Measurements from ENCODE around the gene HCRT.
"Not testable (repeated sequence)": the region's sequence is repeated elsewhere in the genome, so short reads cannot be mapped to it uniquely, and the experiment has no call there.

HCRT gene

GRCh38 chr17:42186191-42186590 lies 939 bp upstream of the HCRT start:
- H3K9me3 ChIP-seq (ENCODE audit: control insufficient read depth, low read length); H3K4me3 ChIP-seq (ENCODE audit: extremely low read depth, insufficient read depth, low read length, poor library complexity, severe bottlenecking); H3K4me1 ChIP-seq (ENCODE audit: control insufficient read depth, insufficient read depth, low read length, poor library complexity, severe bottlenecking); H3K36me3 ChIP-seq (ENCODE audit: control insufficient read depth, insufficient read depth, low read length); H3K27ac ChIP-seq (ENCODE audit: low read depth, low read length, severe bottlenecking): not testable (repeated sequence)
- 91 to 95% methylated on average over 3 of the region's 5 CpGs for WGBS, 2 experiments (ENCODE audit: insufficient coverage in 2 of 2)

DNA sequence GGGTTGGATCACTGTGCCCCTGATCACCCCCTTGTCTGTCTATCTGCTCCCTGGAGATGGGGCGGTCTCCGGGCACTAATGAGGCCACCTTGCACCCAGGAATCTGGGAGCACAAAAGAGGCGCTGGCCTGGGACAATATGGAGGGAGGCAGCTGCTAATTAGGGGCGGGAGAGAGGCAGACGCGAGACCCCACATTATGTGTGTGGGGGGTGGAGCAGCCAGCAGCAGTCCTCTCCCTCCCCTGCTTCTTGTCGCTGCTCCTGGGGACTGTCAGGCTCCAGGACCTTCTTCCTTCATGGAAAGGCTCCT lies 324 bp upstream of the HCRT start:
- Histone ChIP-seq H3K27ac (ENCODE audit: low read depth, low read length, severe bottlenecking) (no peak overlapping the region), H3K4me3 (ENCODE audit: extremely low read depth, insufficient read depth, low read length, poor library complexity, severe bottlenecking) (no peak overlapping the region), H3K4me1 (ENCODE audit: control insufficient read depth, insufficient read depth, low read length, poor library complexity, severe bottlenecking) (peaks cover 9% of the 10 kb centered on the region), H3K9me3 (ENCODE audit: control insufficient read depth, low read length) (no peaks in the 10 kb centered on the region), H3K36me3 (ENCODE audit: control insufficient read depth, insufficient read depth, low read length) (no peaks in the 10 kb centered on the region)
- WGBS, 2 experiments (ENCODE audit: insufficient coverage in 2 of 2) = 73% methylated on average over 3 of the region's 7 CpGs; no CpG with 5 or more reads in 1 of the 2 experiments

- Histone ChIP-seq H3K4me3 (ENCODE audit: extremely low read depth, insufficient read depth, low read length, poor library complexity, severe bottlenecking) (peak overlapping the region; percentile 45), H3K9me3 (ENCODE audit: control insufficient read depth, low read length) (no peaks in the 10 kb centered on the region), H3K36me3 (ENCODE audit: control insufficient read depth, insufficient read depth, low read length) (no peaks in the 10 kb centered on the region), H3K4me1 (ENCODE audit: control insufficient read depth, insufficient read depth, low read length, poor library complexity, severe bottlenecking) (peaks cover 9% of the 10 kb centered on the region), H3K27ac (ENCODE audit: low read depth, low read length, severe bottlenecking) (no peak overlapping the region)
- WGBS, 2 experiments (ENCODE audit: insufficient coverage in 2 of 2) = 16 to 19% methylated on average over 81 to 83 of the region's 83 CpGs
Observed at GRCh38 chr17:42183741-42184711, 1.2 kb downstream of the HCRT start.

- H3K4me1 ChIP-seq (ENCODE audit: control insufficient read depth, insufficient read depth, low read length, poor library complexity, severe bottlenecking) = peaks cover 9% of the 10 kb centered on the region
- H3K27ac ChIP-seq (ENCODE audit: low read depth, low read length, severe bottlenecking) = no peak overlapping the region
- H3K9me3 ChIP-seq (ENCODE audit: control insufficient read depth, low read length) = no peaks in the 10 kb centered on the region
- 66 to 76% methylated on average over 7 to 9 of the region's 9 CpGs for WGBS, 2 experiments (ENCODE audit: insufficient coverage in 2 of 2)
- peak overlapping the region; percentile 45 for H3K4me3 ChIP-seq (ENCODE audit: extremely low read depth, insufficient read depth, low read length, poor library complexity, severe bottlenecking)
- H3K36me3 ChIP-seq (ENCODE audit: control insufficient read depth, insufficient read depth, low read length) = no peaks in the 10 kb centered on the region
Observed at GRCh38 chr17:42182927-42183734, 2.1 kb downstream of the HCRT start.

- no peak overlapping the region for H3K27ac ChIP-seq (ENCODE audit: low read depth, low read length, severe bottlenecking)
- no peak overlapping the region for H3K4me3 ChIP-seq (ENCODE audit: extremely low read depth, insufficient read depth, low read length, poor library complexity, severe bottlenecking)
- peaks cover 9% of the 10 kb centered on the region for H3K4me1 ChIP-seq (ENCODE audit: control insufficient read depth, insufficient read depth, low read length, poor library complexity, severe bottlenecking)
- 90 to 91% methylated on average over 2 of the region's 2 CpGs for WGBS, 2 experiments (ENCODE audit: insufficient coverage in 2 of 2)
- no peaks in the 10 kb centered on the region for H3K9me3 ChIP-seq (ENCODE audit: control insufficient read depth, low read length)
- no peaks in the 10 kb centered on the region for H3K36me3 ChIP-seq (ENCODE audit: control insufficient read depth, insufficient read depth, low read length)
Observed at GRCh38 chr17:42181851-42182207, 3.4 kb downstream of the HCRT start.

DNA sequence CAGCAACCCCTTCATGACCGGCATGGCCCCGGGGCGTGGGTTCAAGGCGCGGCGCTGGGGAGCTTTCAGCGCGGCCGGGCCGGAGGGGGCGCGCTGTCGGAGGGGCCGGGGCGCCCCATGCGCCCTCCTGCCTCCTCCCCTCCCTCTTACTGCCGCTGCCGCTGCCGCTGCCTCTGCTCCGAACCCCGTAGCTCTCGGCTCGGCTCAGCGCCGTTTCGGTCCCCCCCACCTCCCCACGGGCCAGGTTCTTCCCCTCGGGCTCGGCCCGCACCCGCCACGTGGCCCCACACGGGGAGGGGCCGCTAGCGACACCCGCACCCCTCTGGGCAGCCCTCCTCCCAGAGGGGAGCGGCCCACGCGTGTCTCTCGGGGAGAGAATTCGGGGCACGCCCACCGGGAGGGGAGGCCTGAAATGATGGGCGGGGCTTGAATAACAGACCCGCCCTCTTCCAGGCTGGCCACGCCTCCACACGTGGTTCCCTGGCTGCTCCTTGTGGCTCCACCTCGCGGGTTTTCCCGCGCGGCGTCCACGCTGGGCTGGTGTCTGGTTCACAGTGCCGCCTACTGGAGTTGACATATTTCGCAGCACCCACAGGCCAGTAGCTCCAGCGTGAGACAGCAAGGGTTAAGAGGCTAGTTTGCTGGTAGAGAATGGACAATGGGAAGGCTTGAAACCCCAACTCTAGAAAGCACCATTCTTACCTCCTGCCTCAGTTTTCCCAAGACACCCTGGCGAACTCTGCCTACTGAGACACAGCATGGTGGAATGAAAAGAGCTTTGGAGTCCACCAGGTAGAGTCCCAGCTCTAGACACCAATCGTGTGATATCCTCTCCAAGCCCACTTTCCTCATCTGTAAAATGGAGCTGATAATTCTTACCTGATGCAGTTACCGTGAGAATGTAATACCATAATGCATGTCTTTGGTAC lies 4.1 kb downstream of the HCRT start, which contains the start of gene KCNH4:
Gene KCNH4 (minus strand): TSS at position 221 of the 929 bp plus-strand sequence. CDS start 197 bp downstream, at position 24.
- no peaks in the 10 kb centered on the region for H3K9me3 ChIP-seq (ENCODE audit: control insufficient read depth, low read length)
- no peak within 1 kb of the TSS for H3K27ac ChIP-seq (ENCODE audit: low read depth, low read length, severe bottlenecking)
- WGBS, 2 experiments (ENCODE audit: insufficient coverage in 2 of 2) = 2% methylated on average over 32 to 45 of the region's 60 CpGs
- peak within 1 kb of the TSS; percentile 2 for H3K4me3 ChIP-seq (ENCODE audit: extremely low read depth, insufficient read depth, low read length, poor library complexity, severe bottlenecking)
- no peaks in the 10 kb centered on the region for H3K36me3 ChIP-seq (ENCODE audit: control insufficient read depth, insufficient read depth, low read length)
- H3K4me1 ChIP-seq (ENCODE audit: control insufficient read depth, insufficient read depth, low read length, poor library complexity, severe bottlenecking) = peaks cover 9% of the 10 kb centered on the region

DNA sequence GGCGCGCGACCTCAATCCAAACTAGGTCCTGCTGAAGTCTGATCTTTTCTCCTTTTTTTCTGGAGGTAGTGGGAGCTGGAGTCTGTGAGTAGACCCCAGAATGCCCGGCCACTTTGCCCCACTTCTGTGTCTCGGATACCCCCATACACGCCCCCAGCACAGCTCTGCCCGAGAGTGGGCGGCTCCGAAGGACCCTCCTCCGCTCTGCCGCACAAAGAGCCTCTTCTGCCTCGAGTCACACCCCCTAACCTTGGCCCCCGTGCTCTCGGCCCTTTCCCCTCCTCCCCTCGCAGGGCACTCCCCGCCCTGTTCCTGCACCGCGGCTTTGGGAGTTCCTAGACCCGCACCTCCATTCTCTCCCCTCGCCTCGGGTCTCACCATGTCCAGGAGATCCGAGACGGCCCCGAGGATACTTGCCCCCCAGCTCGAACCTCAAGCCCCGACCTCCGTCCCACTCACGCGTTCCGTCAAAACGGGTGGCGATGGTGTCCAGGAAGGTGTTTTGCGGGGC lies 4.8 kb downstream of the HCRT start:
- H3K27ac ChIP-seq (ENCODE audit: low read depth, low read length, severe bottlenecking) = no peak overlapping the region
- peak overlapping the region; percentile 2 for H3K4me3 ChIP-seq (ENCODE audit: extremely low read depth, insufficient read depth, low read length, poor library complexity, severe bottlenecking)
- no peaks in the 10 kb centered on the region for H3K36me3 ChIP-seq (ENCODE audit: control insufficient read depth, insufficient read depth, low read length)
- H3K4me1 ChIP-seq (ENCODE audit: control insufficient read depth, insufficient read depth, low read length, poor library complexity, severe bottlenecking) = peaks cover 7% of the 10 kb centered on the region
- 1 to 4% methylated on average over 19 to 24 of the region's 33 CpGs for WGBS, 2 experiments (ENCODE audit: insufficient coverage in 2 of 2)
- H3K9me3 ChIP-seq (ENCODE audit: control insufficient read depth, low read length) = no peaks in the 10 kb centered on the region

GRCh38 chr17:42179911-42180410 lies 5.3 kb downstream of the HCRT start:
- Histone ChIP-seq H3K27ac (ENCODE audit: low read depth, low read length, severe bottlenecking) (no peak overlapping the region), H3K9me3 (ENCODE audit: control insufficient read depth, low read length) (no peaks in the 10 kb centered on the region), H3K4me3 (ENCODE audit: extremely low read depth, insufficient read depth, low read length, poor library complexity, severe bottlenecking) (no peak overlapping the region), H3K36me3 (ENCODE audit: control insufficient read depth, insufficient read depth, low read length) (no peaks in the 10 kb centered on the region), H3K4me1 (ENCODE audit: control insufficient read depth, insufficient read depth, low read length, poor library complexity, severe bottlenecking) (peaks cover 7% of the 10 kb centered on the region)
- WGBS, 2 experiments (ENCODE audit: insufficient coverage in 2 of 2) = 2 to 20% methylated on average over 7 to 10 of the region's 20 CpGs

DNA sequence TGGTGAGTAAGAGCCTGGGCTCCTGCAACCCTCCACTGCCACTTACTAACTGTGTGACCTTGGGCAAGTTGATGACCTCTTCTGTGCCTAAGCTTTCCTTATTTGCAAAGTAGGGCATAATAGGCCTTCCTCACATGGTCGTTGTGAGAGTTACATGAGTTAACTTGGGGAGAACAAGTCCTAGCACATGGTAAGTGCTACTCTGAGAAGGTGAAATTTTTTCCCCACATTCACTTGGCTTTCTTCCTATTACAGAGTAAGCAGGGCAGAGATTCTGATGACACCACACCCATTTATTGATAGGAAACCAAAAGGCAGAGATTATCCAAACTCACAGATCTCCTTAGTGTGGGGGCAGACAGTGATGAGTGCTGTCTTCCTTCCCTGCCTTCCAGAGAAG lies 5.9 kb downstream of the HCRT start:
- Histone ChIP-seq H3K9me3 (ENCODE audit: control insufficient read depth, low read length) (no peaks in the 10 kb centered on the region), H3K27ac (ENCODE audit: low read depth, low read length, severe bottlenecking) (no peak overlapping the region), H3K4me1 (ENCODE audit: control insufficient read depth, insufficient read depth, low read length, poor library complexity, severe bottlenecking) (peaks cover 3% of the 10 kb centered on the region), H3K4me3 (ENCODE audit: extremely low read depth, insufficient read depth, low read length, poor library complexity, severe bottlenecking) (no peak overlapping the region), H3K36me3 (ENCODE audit: control insufficient read depth, insufficient read depth, low read length) (no peaks in the 10 kb centered on the region)
- 0% methylated on average over 1 of the region's 1 CpG; no CpG with 5 or more reads in 1 of the 2 experiments for WGBS, 2 experiments (ENCODE audit: insufficient coverage in 2 of 2)

DNA sequence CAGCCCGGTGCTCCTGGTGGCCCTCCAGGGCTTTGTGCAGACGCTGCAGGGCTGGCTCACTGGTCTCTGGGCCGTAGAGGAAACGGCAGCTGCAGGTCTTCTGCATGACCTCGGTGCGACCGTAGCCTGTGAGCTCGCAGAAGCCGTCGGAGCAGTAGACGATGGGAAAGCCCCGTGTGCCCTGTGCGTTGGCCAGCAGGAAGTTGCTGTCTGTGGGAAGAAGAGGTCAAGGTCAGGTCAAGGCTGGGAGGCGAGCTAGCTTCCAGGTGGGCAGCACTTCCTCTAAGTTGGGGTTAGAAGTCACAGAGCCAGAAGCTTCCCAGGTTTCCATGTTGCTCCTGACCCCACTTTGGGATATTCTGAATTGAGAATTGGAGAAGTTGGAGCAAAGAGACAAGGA lies 6.4 kb downstream of the HCRT start:
- H3K4me3 ChIP-seq (ENCODE audit: extremely low read depth, insufficient read depth, low read length, poor library complexity, severe bottlenecking) = no peak overlapping the region
- H3K9me3 ChIP-seq (ENCODE audit: control insufficient read depth, low read length) = no peaks in the 10 kb centered on the region
- H3K27ac ChIP-seq (ENCODE audit: low read depth, low read length, severe bottlenecking) = no peak overlapping the region
- H3K4me1 ChIP-seq (ENCODE audit: control insufficient read depth, insufficient read depth, low read length, poor library complexity, severe bottlenecking) = peaks cover 3% of the 10 kb centered on the region
- no peaks in the 10 kb centered on the region for H3K36me3 ChIP-seq (ENCODE audit: control insufficient read depth, insufficient read depth, low read length)
- 55 to 76% methylated on average over 9 to 14 of the region's 14 CpGs for WGBS, 2 experiments (ENCODE audit: insufficient coverage in 2 of 2)
